HG02884 (cell line): Measurements from ENCODE around the gene RIN1.

Experiments
- ATAC-seq: cut with Tn5 transposase; IDR thresholded peaks from one replicate; pipeline ENCODE4 v1.9.1; 2021; ENCODE audit warnings: mild to moderate bottlenecking, moderate library complexity; ENCODE audit not compliant: unreplicated experiment

The RIN1 gene

DNA sequence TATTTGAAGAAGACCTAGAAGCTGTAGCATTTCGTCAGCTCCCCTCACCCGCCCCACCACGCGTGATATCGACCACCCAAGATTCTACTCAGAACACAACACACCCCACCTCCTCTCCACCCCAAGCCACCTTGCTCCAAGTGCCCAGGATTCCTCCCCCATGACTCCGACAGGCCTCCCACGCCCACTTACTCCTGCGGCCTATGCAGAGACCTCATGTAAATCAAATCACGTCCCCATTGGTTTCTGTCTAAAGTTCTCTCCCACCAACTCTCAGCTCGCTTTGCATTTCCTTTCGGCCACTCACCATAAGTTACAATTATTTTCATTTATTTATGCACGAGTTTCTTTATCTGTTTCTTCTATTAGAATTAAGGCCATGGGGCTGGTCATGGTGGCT, 33.6 kb downstream of the RIN1 start:
- no peak for ATAC-seq

GRCh38 chr11:66299186-66299585, 37.0 kb downstream of the RIN1 start:
- no peak for ATAC-seq

DNA sequence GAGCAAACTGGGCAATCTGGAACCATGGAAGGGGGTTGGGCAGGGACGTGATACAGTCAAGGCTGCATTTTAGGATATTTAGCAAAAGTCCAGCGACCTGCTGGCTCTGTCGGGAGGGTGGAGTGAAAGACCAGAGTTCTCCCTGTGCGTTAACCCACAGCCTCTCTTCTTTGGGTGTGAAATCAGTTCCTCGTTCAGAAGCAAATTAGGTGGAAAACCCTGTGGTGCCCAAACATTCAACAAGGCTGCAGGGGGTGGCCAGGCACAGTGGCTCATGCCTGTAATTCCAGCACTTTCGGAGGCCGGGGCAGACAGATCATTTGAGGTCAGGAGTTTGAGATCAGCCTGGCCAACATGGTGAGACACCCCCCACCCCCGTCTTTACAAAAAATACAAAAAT, 38.6 kb downstream of the RIN1 start:
- ATAC-seq, result no peak

DNA sequence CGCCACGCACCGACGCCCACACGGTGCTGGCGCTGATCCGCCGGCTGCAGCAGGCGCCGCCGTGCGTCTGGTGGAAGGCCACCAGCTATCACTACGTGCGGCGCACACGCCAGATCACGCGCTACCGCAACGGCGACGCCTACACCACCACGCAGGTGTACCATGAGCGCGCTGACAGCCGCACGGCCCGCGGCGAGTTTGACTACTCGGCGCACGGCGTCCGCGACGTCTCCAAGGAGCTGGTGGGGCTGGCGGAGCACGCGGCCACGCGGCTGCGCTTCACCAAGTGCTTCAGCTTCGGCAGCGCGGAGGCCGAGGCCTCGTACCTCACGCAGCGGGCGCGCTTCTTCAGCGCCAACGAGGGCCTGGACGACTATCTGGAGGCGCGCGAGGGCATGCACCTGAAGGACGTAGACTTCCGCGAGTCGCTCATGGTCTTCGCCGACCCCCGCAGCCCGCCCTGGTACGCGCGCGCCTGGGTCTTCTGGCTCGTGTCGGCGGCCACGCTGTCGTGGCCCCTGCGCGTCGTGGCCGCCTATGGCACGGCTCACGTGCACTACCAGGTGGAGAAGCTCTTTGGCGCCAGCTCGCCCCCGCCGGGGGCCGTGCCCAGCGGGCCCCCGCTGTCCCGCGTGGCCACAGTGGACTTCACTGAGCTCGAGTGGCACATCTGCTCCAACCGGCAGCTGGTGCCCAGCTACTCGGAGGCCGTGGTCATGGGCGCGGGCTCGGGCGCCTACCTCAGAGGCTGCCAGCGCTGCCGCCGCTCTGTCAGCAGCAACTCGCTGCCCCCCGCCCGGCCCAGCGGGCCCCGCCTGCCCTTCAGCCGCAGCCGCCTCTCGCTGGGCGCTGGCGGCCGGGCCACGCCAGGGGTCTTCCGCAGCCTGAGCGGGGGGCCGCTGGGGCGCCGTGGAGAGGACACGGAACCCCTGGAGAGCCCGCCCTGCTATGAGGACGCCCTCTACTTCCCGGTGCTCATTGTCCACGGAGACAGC, 41.3 kb downstream of the RIN1 start:
- ATAC-seq, result no peak

DNA sequence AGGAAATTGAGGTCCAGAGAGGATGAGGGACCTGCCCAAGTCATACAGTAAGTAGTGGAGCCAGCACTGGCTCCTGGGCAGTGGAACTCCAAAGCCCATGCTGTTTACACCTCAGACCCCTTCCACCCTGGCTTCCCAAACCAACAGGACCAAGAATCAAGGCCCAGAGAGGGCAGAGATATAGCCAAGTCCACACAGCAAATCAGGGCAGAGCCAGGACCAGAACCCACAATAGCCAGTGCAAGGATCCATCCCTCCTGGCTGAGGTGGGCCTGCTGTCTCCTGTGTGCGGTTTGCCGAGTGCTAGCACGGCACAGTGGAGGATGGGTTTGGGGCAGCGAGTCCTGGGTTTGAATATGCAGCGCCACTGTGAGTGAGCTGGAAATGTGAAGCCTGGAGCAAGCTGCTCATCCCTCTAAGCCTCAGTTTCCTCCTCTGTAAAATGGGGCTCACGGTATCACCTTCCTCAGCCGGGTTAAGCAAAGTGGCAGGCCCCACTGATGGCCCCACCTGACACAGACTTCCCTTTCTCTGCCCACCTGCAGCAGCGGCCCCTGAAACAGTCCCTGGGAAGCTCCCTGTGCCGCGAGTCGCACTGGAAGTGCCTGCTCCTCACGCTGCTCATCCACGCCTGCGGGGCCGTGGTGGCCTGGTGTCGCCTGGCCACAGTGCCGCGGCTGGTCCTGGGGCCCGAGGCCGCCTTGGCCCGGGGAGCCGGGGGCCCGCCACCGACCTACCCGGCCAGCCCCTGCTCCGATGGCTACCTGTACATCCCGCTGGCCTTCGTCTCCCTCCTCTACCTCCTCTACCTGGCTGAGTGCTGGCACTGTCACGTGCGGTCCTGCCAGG, 42.2 kb downstream of the RIN1 start:
- ATAC-seq, result no peak

DNA sequence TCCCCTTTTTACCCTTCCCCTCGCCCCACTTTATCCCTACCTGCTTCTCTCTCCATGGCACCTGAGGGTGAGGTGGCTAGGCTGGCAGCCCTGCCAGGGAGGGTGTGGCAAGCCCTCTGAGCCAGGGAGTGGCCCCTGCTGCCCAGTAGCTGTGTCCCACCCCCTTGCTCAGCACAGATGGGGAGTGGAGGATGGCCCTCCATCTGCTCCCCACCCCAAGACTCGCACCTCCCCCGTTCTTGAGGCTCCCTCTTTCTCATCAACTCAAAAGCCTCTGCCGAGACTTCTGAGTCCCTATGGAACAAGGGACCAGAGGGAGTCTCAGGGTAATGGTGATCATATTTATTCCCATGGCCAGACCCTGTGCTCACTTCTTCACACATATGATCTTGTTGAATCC, 42.9 kb downstream of the RIN1 start:
- no peak for ATAC-seq

DNA sequence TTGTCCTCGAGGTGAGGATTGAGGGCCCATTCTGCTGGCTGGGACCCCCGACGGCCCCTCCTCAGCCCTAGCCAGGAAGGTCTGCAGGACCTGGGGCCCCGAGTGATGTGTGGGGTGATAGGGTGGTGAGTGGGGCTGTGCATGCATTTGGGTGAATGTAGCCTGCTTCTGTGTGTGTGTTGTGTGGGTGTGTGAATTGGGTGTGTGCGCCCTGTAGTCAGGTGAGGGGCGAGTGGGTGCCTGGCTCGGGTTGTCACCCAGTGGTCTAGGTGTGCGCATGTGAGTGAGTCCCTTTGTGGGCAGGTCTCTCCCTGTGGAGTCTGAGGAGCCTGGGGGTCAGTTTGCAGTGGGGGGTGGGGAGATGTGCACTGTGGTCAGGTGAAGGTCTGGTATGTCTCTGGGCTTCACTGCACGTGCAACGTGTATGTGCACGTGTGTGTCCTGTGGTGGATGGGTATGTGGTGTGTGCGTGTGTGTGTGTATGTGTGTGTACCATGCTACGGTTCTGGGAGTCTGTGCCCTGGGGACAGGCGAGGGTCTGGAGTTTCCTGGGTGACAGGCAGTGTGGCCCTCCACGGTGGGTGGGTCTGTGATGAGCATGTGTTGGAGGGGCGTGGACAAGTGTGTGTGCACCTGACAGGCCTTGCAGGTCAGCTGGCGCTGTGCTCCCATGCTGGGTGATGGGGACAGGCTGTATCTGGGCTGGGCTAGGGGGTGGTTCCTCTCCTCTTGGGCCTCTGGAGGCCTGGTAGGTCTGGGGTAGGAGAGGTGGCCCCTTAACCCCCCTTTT, 43.5 kb downstream of the RIN1 start:
- ATAC-seq, result no peak

DNA sequence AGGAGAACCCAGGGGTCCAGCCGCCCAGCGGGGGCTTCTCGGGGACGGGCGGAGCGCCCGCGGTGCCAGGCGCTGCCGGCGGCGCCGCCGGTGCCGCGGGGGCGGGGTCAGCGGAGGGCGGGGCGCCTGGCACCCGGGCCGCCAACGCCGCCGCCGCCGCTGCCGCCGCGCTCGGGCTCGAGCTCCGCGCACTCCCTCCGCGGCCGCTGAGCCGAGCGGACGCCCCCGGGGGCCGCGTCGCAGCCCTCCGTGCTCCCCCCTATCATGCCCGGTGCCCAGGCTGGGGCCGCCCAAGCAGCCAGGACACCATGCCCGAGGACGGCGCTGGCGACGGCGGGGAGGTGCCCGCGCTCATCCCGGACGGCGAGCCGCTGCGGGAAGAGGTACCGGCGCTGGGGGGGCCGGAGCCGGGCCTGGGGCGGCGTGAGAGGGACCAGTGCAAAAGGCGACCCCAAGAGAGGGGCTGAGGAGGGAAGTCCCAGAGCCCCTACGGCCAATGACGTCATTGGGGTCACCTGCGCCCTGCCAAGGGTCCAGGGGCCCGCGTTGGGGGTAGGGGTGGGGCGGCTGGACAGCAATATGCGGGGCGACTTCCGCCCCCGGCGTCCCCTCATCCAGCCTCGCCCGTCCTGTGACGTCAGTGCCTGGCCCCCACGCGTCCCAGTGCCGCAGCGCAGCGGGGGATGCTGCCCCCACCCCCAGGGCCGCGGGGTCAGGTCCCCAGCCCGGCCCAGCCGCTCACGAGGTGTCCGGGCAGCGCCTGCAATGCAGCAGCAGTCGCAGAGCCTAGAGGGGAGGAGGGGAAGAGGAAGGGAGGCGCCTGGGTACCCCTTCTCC, 44.3 kb downstream of the RIN1 start, which contains the start of gene TMEM151A:
Gene TMEM151A, plus strand, starts transcription at position 189 of the 837 bp plus-strand sequence. Its CDS starts 120 bp downstream, at position 309.
- ATAC-seq, result no peak

DNA sequence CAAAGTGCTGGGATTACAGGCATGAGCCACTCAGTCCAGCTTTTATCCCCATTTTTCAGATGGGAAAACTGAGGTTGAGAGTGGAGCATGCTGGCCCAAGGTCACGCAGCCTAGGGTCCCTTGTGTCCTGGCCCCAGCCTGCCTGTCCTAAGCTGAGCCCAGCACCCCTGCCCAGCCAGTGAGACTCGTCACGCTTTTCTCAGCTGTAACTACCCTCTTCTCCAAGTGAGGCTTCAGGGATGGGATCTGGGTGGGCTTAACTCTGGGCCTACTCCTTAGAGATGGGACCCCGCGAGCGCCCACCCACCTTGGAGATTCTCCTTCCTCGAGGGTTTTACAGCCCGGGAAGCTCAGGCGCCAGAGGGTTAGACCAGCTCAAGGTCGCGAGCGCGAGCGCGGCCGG, 44.9 kb downstream of the RIN1 start:
- no peak for ATAC-seq

- no peak for ATAC-seq
Measured at GRCh38 chr11:66290330-66290621, 46.0 kb downstream of the RIN1 start.

DNA sequence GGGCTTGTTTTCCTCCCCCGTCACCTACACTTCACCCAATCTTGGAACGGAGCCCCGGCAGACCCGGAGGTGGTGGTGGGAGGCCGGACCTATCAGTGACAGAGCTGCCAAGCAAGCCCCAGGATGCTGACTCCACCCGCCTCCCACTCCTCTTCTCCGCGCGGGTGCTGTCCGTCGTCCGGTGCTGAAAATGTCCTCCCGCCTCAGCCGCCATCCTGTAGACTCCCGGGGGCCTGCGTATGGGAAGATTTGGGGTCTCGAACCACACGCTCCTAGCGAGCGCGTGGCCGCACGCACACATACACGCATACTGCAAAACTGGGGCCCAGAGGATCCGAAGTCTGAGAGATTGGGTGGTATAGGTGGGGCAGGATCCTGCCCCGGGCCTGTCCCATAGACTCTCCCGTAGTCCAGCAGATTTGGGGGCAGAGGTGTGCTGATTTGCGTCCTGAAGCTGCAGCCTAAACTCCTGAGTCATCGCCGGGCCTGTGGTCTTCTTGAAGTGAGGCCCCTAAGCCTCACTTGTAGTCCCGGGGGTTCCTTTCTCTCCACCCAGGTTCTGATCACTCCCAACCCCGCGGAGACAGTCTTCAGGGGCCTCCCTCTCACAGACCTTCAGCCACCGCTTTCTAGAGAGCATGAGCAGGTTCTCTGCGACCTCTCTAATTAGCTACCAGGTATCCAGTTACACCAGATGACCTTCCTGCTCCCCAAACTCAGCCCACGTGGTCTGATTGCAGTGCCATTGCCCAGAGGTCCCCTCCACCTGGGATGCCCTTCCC, 46.5 kb downstream of the RIN1 start:
- peak; percentile 32 for ATAC-seq

- peak; percentile 88 for ATAC-seq
Measured at GRCh38 chr11:66288671-66289547, 47.3 kb downstream of the RIN1 start, which contains the start of gene YIF1A. YIF1A (minus strand) TSS chr11:66289143; CDS start chr11:66288985, 158 bp downstream.

DNA sequence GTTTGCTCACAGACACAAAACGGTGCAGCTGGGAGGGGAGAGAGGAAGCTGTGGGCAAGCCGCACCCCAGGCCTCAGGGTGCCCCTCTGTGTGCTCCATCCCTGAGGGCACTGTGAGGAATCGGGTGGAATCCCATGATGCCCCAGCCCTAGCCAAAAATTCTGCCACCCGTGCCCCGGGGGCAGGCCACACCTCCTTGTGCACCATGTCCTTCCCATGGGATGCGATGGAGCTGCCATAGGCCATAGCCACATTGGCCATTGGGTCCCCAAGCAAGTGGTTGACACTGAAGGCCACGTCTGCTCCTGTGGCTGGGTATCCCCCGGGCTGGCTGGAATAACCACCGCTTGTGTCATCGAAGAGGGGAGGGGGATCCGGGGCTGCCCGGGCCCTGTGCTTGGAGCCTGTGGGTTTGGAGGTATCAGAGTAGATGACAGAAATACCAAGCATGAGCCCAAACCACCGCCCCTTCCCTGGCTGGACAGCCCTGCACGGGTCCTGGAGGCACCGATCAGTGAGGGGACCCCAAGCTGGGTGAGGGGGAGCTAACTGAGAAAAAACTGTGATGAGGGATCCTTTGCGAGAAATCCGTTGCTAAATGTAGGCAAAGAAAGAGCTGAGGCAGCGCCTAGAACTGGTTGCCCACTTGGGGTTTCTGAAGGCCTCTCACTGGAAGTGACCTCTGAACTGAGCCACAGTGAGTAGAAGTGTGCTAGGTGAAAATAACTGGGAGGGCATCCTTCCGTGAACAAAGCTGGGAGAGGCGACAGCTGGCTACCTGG, 48.2 kb downstream of the RIN1 start:
- no peak for ATAC-seq

- ATAC-seq, result no peak
Measured at GRCh38 chr11:66287211-66287888, 48.9 kb downstream of the RIN1 start.

- no peak for ATAC-seq
Measured at GRCh38 chr11:66286699-66287098, 49.5 kb downstream of the RIN1 start.

DNA sequence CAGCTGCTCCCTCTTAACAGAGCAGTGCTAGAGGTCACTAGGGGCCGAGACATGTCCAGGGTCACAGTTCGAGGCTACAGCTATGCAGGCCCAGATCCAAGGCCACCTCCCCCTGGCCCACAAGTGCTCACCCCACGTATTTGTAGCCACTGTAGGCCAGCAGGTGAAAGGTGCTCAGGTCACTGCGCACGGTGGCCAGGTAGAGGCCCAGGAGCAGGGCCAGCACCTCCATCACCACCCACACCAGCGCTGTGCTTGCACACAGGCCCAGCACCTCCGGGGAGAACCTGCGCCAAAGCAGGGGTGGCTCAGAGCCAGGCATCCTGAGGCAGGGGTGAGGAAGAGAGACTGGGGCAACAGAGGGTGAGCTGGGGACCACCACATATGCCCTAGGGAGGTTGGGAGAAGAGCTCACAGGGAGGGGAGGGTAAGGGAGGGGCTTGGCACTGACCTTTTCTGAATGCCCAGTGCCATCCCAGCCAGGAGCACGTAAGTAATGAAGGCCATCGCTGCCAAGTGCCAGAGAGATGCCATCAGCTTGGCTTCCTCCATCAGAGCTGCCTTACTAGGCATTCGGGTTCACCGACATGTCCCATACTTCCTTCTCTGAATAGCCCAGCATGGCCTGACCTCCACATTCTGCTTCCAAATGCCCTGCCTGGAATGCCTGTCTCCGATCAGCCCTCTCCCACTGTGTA, 50.8 kb downstream of the RIN1 start:
- no peak for ATAC-seq
